NCI-H1694 (cell line): Measurements from ENCODE around the gene MRPL3.

Experiments
- DNase-seq: peaks from one replicate; lab custom pipeline; 2025; lab: John Stamatoyannopoulos, UW

The MRPL3 gene

GRCh38 chr3:131502530-131503319 lies at the start of gene MRPL3:
TSS of gene MRPL3 (minus strand) at chr3:131502971. CDS start at chr3:131502821, 150 bp downstream.
- DNase-seq, result peak; percentile 85

GRCh38 chr3:131551761-131552160 lies 49.0 kb upstream of the MRPL3 start:
- DNase-seq, result no peak

GRCh38 chr3:131550562-131551465 lies 48.0 kb upstream of the MRPL3 start:
- DNase-seq, result no peak

GRCh38 chr3:131549340-131549739 lies 46.6 kb upstream of the MRPL3 start:
- DNase-seq, result no peak

- DNase-seq, result no peak
These were observed 44.8 kb upstream of the MRPL3 start for GRCh38 chr3:131547585-131547984.

GRCh38 chr3:131546441-131546840 lies 43.7 kb upstream of the MRPL3 start:
- no peak for DNase-seq

- no peak for DNase-seq
These were observed 41.8 kb upstream of the MRPL3 start for GRCh38 chr3:131544557-131544956.

- DNase-seq, result no peak
These were observed 40.9 kb upstream of the MRPL3 start for GRCh38 chr3:131543714-131544113.

GRCh38 chr3:131541288-131541687 lies 38.5 kb upstream of the MRPL3 start:
- no peak for DNase-seq

GRCh38 chr3:131540821-131541220 lies 38.0 kb upstream of the MRPL3 start:
- DNase-seq, result no peak

- no peak for DNase-seq
These were observed 37.4 kb upstream of the MRPL3 start for GRCh38 chr3:131540143-131540542.

GRCh38 chr3:131538968-131539367 lies 36.2 kb upstream of the MRPL3 start:
- no peak for DNase-seq

GRCh38 chr3:131537531-131537930 lies 34.8 kb upstream of the MRPL3 start:
- DNase-seq, result no peak

- no peak for DNase-seq
These were observed 32.8 kb upstream of the MRPL3 start for GRCh38 chr3:131535596-131535995.

- DNase-seq, result no peak
These were observed 32.4 kb upstream of the MRPL3 start for GRCh38 chr3:131535131-131535530.

GRCh38 chr3:131532645-131533044 lies 29.9 kb upstream of the MRPL3 start:
- no peak for DNase-seq

GRCh38 chr3:131530843-131531242 lies 28.1 kb upstream of the MRPL3 start:
- no peak for DNase-seq

GRCh38 chr3:131530388-131530787 lies 27.6 kb upstream of the MRPL3 start:
- DNase-seq, result no peak

- DNase-seq, result peak; percentile 39
These were observed 24.1 kb upstream of the MRPL3 start for GRCh38 chr3:131526801-131527347.

- no peak for DNase-seq
These were observed 15.9 kb upstream of the MRPL3 start for GRCh38 chr3:131518680-131519079.

- DNase-seq, result no peak
These were observed 2.6 kb upstream of the MRPL3 start for GRCh38 chr3:131505421-131505820.

GRCh38 chr3:131503320-131503635 lies 507 bp upstream of the MRPL3 start:
- no peak for DNase-seq

- DNase-seq, result no peak
These were observed 822 bp downstream of the MRPL3 start for GRCh38 chr3:131501949-131502348.
